H9 (cell line): Measurements from ENCODE around the gene NLRC3. TPM values are rescaled to one million over a fixed set of nuclear protein-coding genes. Genes with fewer than 3 reads are reported as not detected.

Experiments
- DNase-seq: peaks from one replicate; pipeline ENCODE4 v3.0.0-alpha.2; 2017
- H2AFZ ChIP-seq: one replicate; pipeline ENCODE4 v1.6.1; 2013; ENCODE audit warnings: mild to moderate bottlenecking, low read length, control low read depth, moderate library complexity
- H2AK5ac ChIP-seq: 2 replicates; pipeline ENCODE4 v1.6.1; 2013; ENCODE audit warnings: low read length, control low read depth, mixed read lengths; ENCODE audit not compliant: insufficient read length
- H2BK120ac ChIP-seq: one replicate; pipeline ENCODE4 v1.6.1; 2013; ENCODE audit warnings: low read depth, mild to moderate bottlenecking, low read length, control low read depth, inconsistent platforms; ENCODE audit not compliant: poor library complexity, severe bottlenecking
- H2BK12ac ChIP-seq: 2 replicates; pipeline ENCODE4 v1.6.1; 2013; ENCODE audit warnings: low read length, control low read depth, mixed read lengths, low read depth; ENCODE audit not compliant: insufficient read length
- H2BK15ac ChIP-seq: 2 replicates; pipeline ENCODE4 v1.6.1; 2013; ENCODE audit warnings: low read depth, low read length, control low read depth
- H2BK20ac ChIP-seq: one replicate; pipeline ENCODE4 v1.6.1; 2013; ENCODE audit warnings: low read depth, mild to moderate bottlenecking, low read length, control low read depth, inconsistent platforms; ENCODE audit not compliant: poor library complexity, severe bottlenecking
- H2BK5ac ChIP-seq: 2 replicates; pipeline ENCODE4 v1.6.1; 2013; ENCODE audit warnings: low read length, control low read depth, mixed read lengths; ENCODE audit not compliant: insufficient read length
- H3K14ac ChIP-seq: 2 replicates; pipeline ENCODE4 v1.6.1; 2013; ENCODE audit warnings: low read length, control low read depth; ENCODE audit not compliant: insufficient read depth
- H3K18ac ChIP-seq: 2 replicates; pipeline ENCODE4 v1.6.1; 2013; ENCODE audit warnings: low read depth, mild to moderate bottlenecking, mixed read lengths, low read length, control low read depth; ENCODE audit not compliant: insufficient read length
- H3K23ac ChIP-seq: 2 replicates; pipeline ENCODE4 v1.6.1; 2013; ENCODE audit warnings: low read length, control low read depth, mixed read lengths, low read depth; ENCODE audit not compliant: insufficient read length
- H3K23me2 ChIP-seq: 2 replicates; pipeline ENCODE4 v1.6.1; 2013; ENCODE audit warnings: low read depth, mild to moderate bottlenecking, mixed read lengths, low read length, control low read depth; ENCODE audit not compliant: insufficient read length, poor library complexity, severe bottlenecking
- H3K27ac ChIP-seq: 2 replicates; pipeline ENCODE4 v1.5.1; 2013; ENCODE audit warnings: low read length, control low read depth, mixed read lengths, low read depth; ENCODE audit not compliant: insufficient read length
- H3K27me3 ChIP-seq: 2 replicates; pipeline ENCODE4 v1.6.1; 2013; ENCODE audit warnings: low read length, control low read depth, inconsistent platforms; ENCODE audit not compliant: insufficient read depth
- H3K4ac ChIP-seq: 2 replicates; pipeline ENCODE4 v1.6.1; 2013; ENCODE audit warnings: low read depth, mild to moderate bottlenecking, control low read depth, inconsistent platforms, low read length, moderate library complexity
- H3K4me1 ChIP-seq: 2 replicates; pipeline ENCODE4 v1.6.1; 2013; ENCODE audit warnings: low read length, control low read depth, inconsistent platforms; ENCODE audit not compliant: insufficient read depth
- H3K4me2 ChIP-seq: 2 replicates; pipeline ENCODE4 v1.6.1; 2013; ENCODE audit warnings: low read length, control low read depth, mixed read lengths; ENCODE audit not compliant: insufficient read length, insufficient read depth
- H3K56ac ChIP-seq: 2 replicates; pipeline ENCODE4 v1.6.1; 2013; ENCODE audit warnings: low read depth, mild to moderate bottlenecking, mixed read lengths, low read length, control low read depth; ENCODE audit not compliant: insufficient read length
- H3K79me1 ChIP-seq: 2 replicates; pipeline ENCODE4 v1.6.1; 2013; ENCODE audit warnings: low read depth, mild to moderate bottlenecking, moderate library complexity, low read length, control low read depth, inconsistent platforms; ENCODE audit not compliant: insufficient read depth, poor library complexity, severe bottlenecking
- H3K79me2 ChIP-seq: 2 replicates; pipeline ENCODE4 v1.6.1; 2013; ENCODE audit warnings: low read length, control low read depth, inconsistent platforms; ENCODE audit not compliant: insufficient read depth
- H3K9ac ChIP-seq: 2 replicates; pipeline ENCODE4 v1.6.1; 2013; ENCODE audit warnings: low read length, control low read depth, mixed read lengths; ENCODE audit not compliant: insufficient read length; ENCODE audit errors: extremely low read depth
- H3K9me3 ChIP-seq: one replicate; pipeline ENCODE4 v1.6.1; 2013; ENCODE audit warnings: low read depth, low read length, inconsistent platforms; ENCODE audit not compliant: control insufficient read depth
- H3T11ph ChIP-seq: one replicate; pipeline ENCODE4 v1.6.1; 2013; ENCODE audit warnings: mild to moderate bottlenecking, low read length, control low read depth, inconsistent platforms
- H4K20me1 ChIP-seq: one replicate; pipeline ENCODE4 v1.6.1; 2013; ENCODE audit not compliant: control insufficient read depth, insufficient read length, insufficient read depth
- H4K5ac ChIP-seq: 2 replicates; pipeline ENCODE4 v1.6.1; 2013; ENCODE audit warnings: low read depth, mild to moderate bottlenecking, mixed read lengths, low read length, control low read depth; ENCODE audit not compliant: insufficient read length
- H4K8ac ChIP-seq: replicated peaks from 2 replicates; pipeline ENCODE4 v1.6.1; 2013; ENCODE audit warnings: low read length, control low read depth, mixed read lengths, low read depth; ENCODE audit not compliant: insufficient read length
- H4K91ac ChIP-seq: 2 replicates; pipeline ENCODE4 v1.6.1; 2013; ENCODE audit warnings: low read depth, mild to moderate bottlenecking, moderate library complexity, mixed read lengths, low read length, control low read depth; ENCODE audit not compliant: insufficient read length
- H3K27ac Mint-ChIP-seq, 3 experiments: 2 replicates in 2 of 3; 3 replicates in 1 of 3; pipeline ENCODE4 v1.8.0; 2020 to 2021; ENCODE audit warnings: mixed read lengths in 3 of 3, mild to moderate bottlenecking in 1 of 3, moderate library complexity in 1 of 3
- H3K27me3 Mint-ChIP-seq: 2 replicates; pipeline ENCODE4 v1.8.0; 2021; ENCODE audit warnings: low read depth, mild to moderate bottlenecking, moderate library complexity, mixed read lengths
- H3K36me3 Mint-ChIP-seq, 3 experiments: 2 replicates in 2 of 3; 3 replicates in 1 of 3; pipeline ENCODE4 v1.8.0; 2020 to 2021; ENCODE audit warnings: low read depth in 3 of 3, mixed read lengths in 3 of 3; ENCODE audit not compliant: insufficient read depth in 1 of 3
- H3K4me1 Mint-ChIP-seq, 2 experiments: 2 replicates each; pipeline ENCODE4 v1.8.0; 2020; ENCODE audit warnings: mixed read lengths in 2 of 2
- H3K4me3 Mint-ChIP-seq, 2 experiments: 2 replicates in 1 of 2; 3 replicates in 1 of 2; pipeline ENCODE4 v1.8.0; 2020 to 2021; ENCODE audit warnings: mild to moderate bottlenecking in 2 of 2, mixed read lengths in 2 of 2, moderate library complexity in 1 of 2
- H3K9me3 Mint-ChIP-seq, 2 experiments: 2 replicates in 1 of 2; 3 replicates in 1 of 2; pipeline ENCODE4 v1.8.0; 2020; ENCODE audit warnings: mild to moderate bottlenecking in 2 of 2, mixed read lengths in 2 of 2, moderate library complexity in 1 of 2
- WGBS: extraction: QIAGEN DNeasy Blood & Tissue Kit; methylation state at CpG from one replicate; pipeline ENCODE4 v1.1.7; 2013; ENCODE audit warnings: missing lambda C conversion rate, low lambda C conversion rate, mixed read lengths; ENCODE audit not compliant: insufficient read length; ENCODE audit errors: extremely low coverage; 5-methylcytosine and 5-hydroxymethylcytosine counted together
- total RNA-seq: library from RNA; stranded (reverse); gene quantifications from 2 replicates; pipeline ENCODE4 v1.2.1, GENCODE V29; 2021
- TF ChIP-seq, protein P1 (sequence below): fragments of 200-600 bp; sonication (generic); conservative IDR thresholded peaks from 3 replicates; pipeline ENCODE4 v1.8.0; 2021; ENCODE audit warnings: antibody characterized with exemption, mild to moderate bottlenecking

Gene NLRC3
- total RNA-seq, 1 experiment from 2014 or later, result 0.44 TPM

DNA sequence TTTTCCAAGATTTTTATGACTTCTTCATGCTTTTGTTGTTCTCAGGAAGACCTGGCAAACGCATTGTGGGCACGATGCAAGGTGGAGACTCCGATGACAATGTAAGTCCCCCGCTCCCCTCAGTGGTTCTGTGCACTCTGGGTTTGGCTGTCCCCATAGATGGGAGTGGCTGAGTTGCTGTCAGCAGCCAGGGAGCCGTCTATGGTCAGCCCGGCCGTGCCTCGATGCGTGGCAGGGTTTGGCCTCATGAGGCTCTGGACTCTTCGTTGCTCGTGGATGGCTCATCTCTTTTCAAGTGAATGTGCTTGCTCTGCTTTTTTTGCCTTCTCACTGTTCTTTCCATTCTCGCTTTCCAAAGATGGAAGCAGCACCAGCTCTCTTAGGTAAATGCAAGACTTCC, 44.5 kb downstream of the NLRC3 start:
- Histone ChIP-seq H3K23ac (no peak overlapping the region), H2BK15ac (no peak overlapping the region), H4K8ac (no peak overlapping the region), H2BK12ac (no peak overlapping the region), H3K56ac (no peak overlapping the region), H4K91ac (no peak overlapping the region), H3K4me1 (no peaks in the 10 kb centered on the region), H3K18ac (no peak overlapping the region), H3K9me3 (no peaks in the 10 kb centered on the region), H2AFZ (no peak overlapping the region), H3T11ph (no peak overlapping the region), H3K4ac (no peak overlapping the region), H3K14ac (no peak overlapping the region), H3K27me3 (no peaks in the 10 kb centered on the region), H2BK120ac (no peak overlapping the region), H3K79me1 (no peaks in the 10 kb centered on the region), H3K9ac (no peak overlapping the region), H3K79me2 (no peaks in the 10 kb centered on the region), H3K27ac (no peak overlapping the region), H3K23me2 (no peaks in the 10 kb centered on the region), H2BK20ac (no peak overlapping the region), H2AK5ac (no peak overlapping the region), H4K5ac (no peak overlapping the region), H2BK5ac (no peak overlapping the region), H4K20me1 (no peaks in the 10 kb centered on the region), H3K4me2 (no peak overlapping the region)
- Mint-ChIP-seq H3K36me3 (peaks cover 34 to 48% (median 41%) of the 10 kb centered on the region in 3 experiments), H3K27me3 (no peaks in the 10 kb centered on the region), H3K4me1 (no peaks in the 10 kb centered on the region), H3K9me3 (peaks cover 11% of the 10 kb centered on the region in 2 experiments; a peak in 4 of 5 replicates), H3K27ac (peak overlapping the region in 1 of 3 experiments; percentile 51; a peak in 2 of 7 replicates), H3K4me3 (no peak overlapping the region)
- TF ChIP-seq, protein P1, sequence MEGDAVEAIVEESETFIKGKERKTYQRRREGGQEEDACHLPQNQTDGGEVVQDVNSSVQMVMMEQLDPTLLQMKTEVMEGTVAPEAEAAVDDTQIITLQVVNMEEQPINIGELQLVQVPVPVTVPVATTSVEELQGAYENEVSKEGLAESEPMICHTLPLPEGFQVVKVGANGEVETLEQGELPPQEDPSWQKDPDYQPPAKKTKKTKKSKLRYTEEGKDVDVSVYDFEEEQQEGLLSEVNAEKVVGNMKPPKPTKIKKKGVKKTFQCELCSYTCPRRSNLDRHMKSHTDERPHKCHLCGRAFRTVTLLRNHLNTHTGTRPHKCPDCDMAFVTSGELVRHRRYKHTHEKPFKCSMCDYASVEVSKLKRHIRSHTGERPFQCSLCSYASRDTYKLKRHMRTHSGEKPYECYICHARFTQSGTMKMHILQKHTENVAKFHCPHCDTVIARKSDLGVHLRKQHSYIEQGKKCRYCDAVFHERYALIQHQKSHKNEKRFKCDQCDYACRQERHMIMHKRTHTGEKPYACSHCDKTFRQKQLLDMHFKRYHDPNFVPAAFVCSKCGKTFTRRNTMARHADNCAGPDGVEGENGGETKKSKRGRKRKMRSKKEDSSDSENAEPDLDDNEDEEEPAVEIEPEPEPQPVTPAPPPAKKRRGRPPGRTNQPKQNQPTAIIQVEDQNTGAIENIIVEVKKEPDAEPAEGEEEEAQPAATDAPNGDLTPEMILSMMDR, result no peak
- no CpG with 5 or more reads among the region's 12 CpGs for WGBS
- DNase-seq, result no peak
